ENCODE data around the gene MLXIP.

GRCh38 chr12:122148657-122149056 lies 70.1 kb downstream of the MLXIP start:
- TF ChIP-seq EZH2phosphoT487 (IDR thresholded peaks at IDR 0.05; ENCODE audit: borderline replicate concordance) (no peak), CTCF (conservative IDR thresholded peaks at IDR 0.05; ENCODE audit: low read length) (no peak)

Measured in Loucy (cell line).